ENCODE results near the gene ZBTB7C. TPM values are rescaled to one million over a fixed set of nuclear protein-coding genes. Genes with fewer than 3 reads are reported as not detected.

The ZBTB7C gene
- total and polyA plus RNA-seq, 10 of the 15 experiments (the other 5 are each of a cell fraction or from before 2014, with no cell fraction given) = under 0.01 to 0.08 (median 0.01) TPM; not detected in 7

DNA sequence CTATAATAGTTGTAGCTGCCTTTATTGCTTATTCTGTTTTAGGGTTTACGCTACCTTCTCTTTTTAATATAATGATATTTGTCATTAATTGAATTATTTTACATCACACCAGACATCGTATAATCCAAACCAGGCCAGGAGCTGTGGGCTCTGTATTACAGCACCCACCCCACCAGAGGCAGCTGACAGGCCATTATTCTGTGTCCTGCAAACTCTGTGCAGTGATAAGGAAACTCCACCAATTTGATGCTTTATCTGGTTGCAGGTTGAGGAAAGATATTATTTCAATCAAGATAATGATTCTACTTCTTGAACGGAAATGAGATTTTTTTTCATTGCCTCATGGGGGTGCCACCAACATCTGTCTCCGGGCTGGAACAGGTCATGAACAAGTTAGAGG lies 227.3 kb downstream of the ZBTB7C start:
- Histone ChIP-seq H3K27me3 (replicated peaks in 1 of 2; ENCODE audit: control insufficient read depth in 2 of 2, insufficient read depth in 2 of 2, low read length in 1 of 2) (peaks cover under 1 to 3% of the 10 kb centered on the region in 2 experiments; a peak in 3 of 4 replicates), H4K20me1 (ENCODE audit: control insufficient read depth, insufficient read depth) (no peaks in the 10 kb centered on the region)
- SMC1A ChIA-PET (ENCODE audit: uncharacterized antibody, unreplicated experiment) = no interaction called here

More for the DNA sequence above, 227.3 kb downstream of the ZBTB7C start:
- ATAC-seq (no peak), DNase-seq (ENCODE audit: low read depth, low spot score) (no peak), FAIRE-seq (no peak)
- 40% methylated on average over 4 of the region's 4 CpGs for WGBS (ENCODE audit: insufficient coverage, insufficient replicate concordance, low lambda C conversion rate, missing lambda C conversion rate)
- no peak overlapping the region for H3K9ac ChIP-seq (ENCODE audit: control insufficient read depth, insufficient read depth, low read length)
- H2AFZ ChIP-seq (ENCODE audit: control insufficient read depth, low read depth, low read length) = no peak overlapping the region
- no TSS peak for BruUV-seq (replicated peaks)
- no peaks in the 10 kb centered on the region for H3K79me2 ChIP-seq (ENCODE audit: control insufficient read depth, insufficient read depth, low read length)
- H3K4me3 ChIP-seq = no peak overlapping the region
- RAD21 ChIA-PET (ENCODE audit: unreplicated experiment) = no interaction called here
- no peaks in the 10 kb centered on the region for H3K9me3 ChIP-seq (replicated peaks; ENCODE audit: control insufficient read depth, insufficient read depth, low read length)
- H3K4me2 ChIP-seq (ENCODE audit: control insufficient read depth, insufficient read depth) = no peak overlapping the region
- CTCF ChIA-PET = interaction anchor here (0.6 kb wide), 1 partner anchor 973 kb away, joined by 3 read pairs; no protein-coding TSS in a partner anchor
- TF ChIP-seq EZH2 (IDR thresholded peaks at IDR 0.05; ENCODE audit: borderline replicate concordance, control insufficient read depth, low read depth, low read length) = no peak
- TF ChIP-seq IKZF1 (conservative IDR thresholded peaks at IDR 0.05) = no peak
- TF ChIP-seq, protein P1, sequence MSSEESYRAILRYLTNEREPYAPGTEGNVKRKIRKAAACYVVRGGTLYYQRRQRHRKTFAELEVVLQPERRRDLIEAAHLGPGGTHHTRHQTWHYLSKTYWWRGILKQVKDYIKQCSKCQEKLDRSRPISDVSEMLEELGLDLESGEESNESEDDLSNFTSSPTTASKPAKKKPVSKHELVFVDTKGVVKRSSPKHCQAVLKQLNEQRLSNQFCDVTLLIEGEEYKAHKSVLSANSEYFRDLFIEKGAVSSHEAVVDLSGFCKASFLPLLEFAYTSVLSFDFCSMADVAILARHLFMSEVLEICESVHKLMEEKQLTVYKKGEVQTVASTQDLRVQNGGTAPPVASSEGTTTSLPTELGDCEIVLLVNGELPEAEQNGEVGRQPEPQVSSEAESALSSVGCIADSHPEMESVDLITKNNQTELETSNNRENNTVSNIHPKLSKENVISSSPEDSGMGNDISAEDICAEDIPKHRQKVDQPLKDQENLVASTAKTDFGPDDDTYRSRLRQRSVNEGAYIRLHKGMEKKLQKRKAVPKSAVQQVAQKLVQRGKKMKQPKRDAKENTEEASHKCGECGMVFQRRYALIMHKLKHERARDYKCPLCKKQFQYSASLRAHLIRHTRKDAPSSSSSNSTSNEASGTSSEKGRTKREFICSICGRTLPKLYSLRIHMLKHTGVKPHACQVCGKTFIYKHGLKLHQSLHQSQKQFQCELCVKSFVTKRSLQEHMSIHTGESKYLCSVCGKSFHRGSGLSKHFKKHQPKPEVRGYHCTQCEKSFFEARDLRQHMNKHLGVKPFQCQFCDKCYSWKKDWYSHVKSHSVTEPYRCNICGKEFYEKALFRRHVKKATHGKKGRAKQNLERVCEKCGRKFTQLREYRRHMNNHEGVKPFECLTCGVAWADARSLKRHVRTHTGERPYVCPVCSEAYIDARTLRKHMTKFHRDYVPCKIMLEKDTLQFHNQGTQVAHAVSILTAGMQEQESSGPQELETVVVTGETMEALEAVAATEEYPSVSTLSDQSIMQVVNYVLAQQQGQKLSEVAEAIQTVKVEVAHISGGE (CRISPR knock-in tag; IDR thresholded peaks at IDR 0.05) = no peak
- no peak for TF ChIP-seq MXI1 (IDR thresholded peaks at IDR 0.05; ENCODE audit: low read depth, low read length)
- no peak for TF ChIP-seq YY1 (IDR thresholded peaks at IDR 0.05; ENCODE audit: low read depth, low read length)
- H3K4me1 ChIP-seq (ENCODE audit: control insufficient read depth, insufficient read depth, low read length) = no peaks in the 10 kb centered on the region
- no peaks in the 10 kb centered on the region for H3K36me3 ChIP-seq (ENCODE audit: control insufficient read depth in 2 of 2, insufficient read depth in 2 of 2, low read length in 1 of 2)
- H3K27ac ChIP-seq (ENCODE audit: control insufficient read depth, insufficient read depth) = no peak overlapping the region
- intact Hi-C loops (cut with micrococcal nuclease; ENCODE audit: unreplicated experiment) (no loop called here), in situ Hi-C loops (cut with MboI) (no loop called here)
- POLR2A ChIA-PET = no interaction called here

Measured in GM12878 (cell line).